IMR-90 (cell line): Measurements from ENCODE around the gene ZFPL1. TPM values are rescaled to one million over a fixed set of nuclear protein-coding genes. Genes with fewer than 3 reads are reported as not detected.
A peak's percentile ranks its signal among the peaks of the same experiment; 100 is the strongest.

Experiments used
- ATAC-seq: fragments of 200-7000 bp; cut with Tn5 transposase; 2 replicates; pipeline ENCODE4 v1.9.1; 2020; ENCODE audit warnings: low read depth, mild to moderate bottlenecking, moderate library complexity
- BruUV-seq: library from RNA; stranded (reverse); fragments of 400-500 nt; replicated peaks from 2 replicates; lab custom pipeline; 2021; lab: Mats Ljungman, UMichigan
- CTCF ChIA-PET: fragments of 300-600 bp; formaldehyde crosslinking; extraction: SDS; loops from one replicate; lab custom pipeline; 2021; ENCODE audit warnings: antibody characterized with exemption; lab: Yijun Ruan, JAX
- POLR2A ChIA-PET: fragments of 300-600 bp; sonication (Branson Sonifier 250); formaldehyde crosslinking; loops from one replicate; lab custom pipeline; 2022; ENCODE audit warnings: antibody characterized with exemption; ENCODE audit not compliant: unreplicated experiment; lab: Charles Lee
- DNase-seq: peaks from one replicate; pipeline ENCODE4 v3.0.0; 2013
- H2AFZ ChIP-seq: replicated peaks from 2 replicates; pipeline ENCODE3; 2013; ENCODE audit warnings: low read length, mild to moderate bottlenecking; ENCODE audit not compliant: poor library complexity
- H2AK5ac ChIP-seq: 2 replicates; pipeline ENCODE4 v1.6.1; 2013; ENCODE audit warnings: low read depth, low read length, inconsistent platforms
- H2AK9ac ChIP-seq: replicated peaks from 2 replicates; pipeline ENCODE3; 2013; ENCODE audit warnings: mild to moderate bottlenecking, low read depth, low read length, moderate library complexity; ENCODE audit not compliant: poor library complexity
- H2BK120ac ChIP-seq: 2 replicates; pipeline ENCODE4 v1.6.1; 2013; ENCODE audit warnings: low read depth, low read length, inconsistent platforms
- H2BK15ac ChIP-seq: 3 replicates; pipeline ENCODE4 v1.6.1; 2013; ENCODE audit warnings: low read depth, low read length, inconsistent platforms
- H2BK20ac ChIP-seq: 2 replicates; pipeline ENCODE4 v1.6.1; 2013; ENCODE audit warnings: low read depth, mild to moderate bottlenecking, inconsistent platforms, low read length, moderate library complexity
- H2BK5ac ChIP-seq: 2 replicates; pipeline ENCODE4 v1.6.1; 2013; ENCODE audit warnings: mild to moderate bottlenecking, low read depth, low read length, inconsistent platforms; ENCODE audit not compliant: poor library complexity, severe bottlenecking
- H3K14ac ChIP-seq: replicated peaks from 2 replicates; pipeline ENCODE4 v1.6.1; 2013; ENCODE audit warnings: low read depth, low read length, inconsistent platforms
- H3K18ac ChIP-seq: 2 replicates; pipeline ENCODE4 v1.6.1; 2013; ENCODE audit warnings: low read depth, low read length, control low read depth
- H3K23ac ChIP-seq: 2 replicates; pipeline ENCODE4 v1.6.1; 2013; ENCODE audit warnings: low read depth, low read length, inconsistent platforms
- H3K27ac ChIP-seq: 2 replicates; pipeline ENCODE4 v1.5.1; 2013; ENCODE audit warnings: mild to moderate bottlenecking, control low read depth, low read length; ENCODE audit not compliant: insufficient read depth
- H3K27me3 ChIP-seq: 2 replicates; pipeline ENCODE4 v1.6.1; 2013; ENCODE audit warnings: low read length; ENCODE audit not compliant: control insufficient read depth, insufficient read depth
- H3K36me3 ChIP-seq: 2 replicates; pipeline ENCODE4 v1.6.1; 2013; ENCODE audit warnings: low read length, mixed read lengths; ENCODE audit not compliant: control insufficient read depth, insufficient read depth
- H3K4ac ChIP-seq: 2 replicates; pipeline ENCODE4 v1.6.1; 2013; ENCODE audit warnings: low read depth, low read length, inconsistent platforms
- H3K4me1 ChIP-seq: 2 replicates; pipeline ENCODE4 v1.6.1; 2013; ENCODE audit warnings: low read length, mixed read lengths; ENCODE audit not compliant: control insufficient read depth, insufficient read depth
- H3K4me2 ChIP-seq: 2 replicates; pipeline ENCODE4 v1.6.1; 2013; ENCODE audit warnings: low read depth, mild to moderate bottlenecking, control low read depth, low read length, moderate library complexity
- H3K4me3 ChIP-seq: 2 replicates; pipeline ENCODE4 v1.5.1; 2013; ENCODE audit warnings: low read depth, mild to moderate bottlenecking, control low read depth, low read length, moderate library complexity; ENCODE audit not compliant: insufficient read depth
- H3K56ac ChIP-seq: 2 replicates; pipeline ENCODE4 v1.6.1; 2013; ENCODE audit warnings: low read length, inconsistent platforms; ENCODE audit not compliant: insufficient read depth; ENCODE audit errors: extremely low read depth
- H3K79me1 ChIP-seq, 2 experiments: 2 replicates each; pipeline ENCODE4 v1.6.1; 2013; ENCODE audit warnings: low read length in 2 of 2, inconsistent platforms in 1 of 2, low read depth in 1 of 2
- H3K9ac ChIP-seq: 2 replicates; pipeline ENCODE4 v1.6.1; 2013; ENCODE audit warnings: low read depth, low read length, control low read depth
- H3K9me1 ChIP-seq: 2 replicates; pipeline ENCODE4 v1.6.1; 2013; ENCODE audit warnings: low read length, inconsistent platforms; ENCODE audit not compliant: insufficient read depth
- H3K9me3 ChIP-seq: 2 replicates; pipeline ENCODE4 v1.6.1; 2013; ENCODE audit warnings: low read length; ENCODE audit not compliant: control insufficient read depth, insufficient read depth
- H4K20me1 ChIP-seq: 2 replicates; pipeline ENCODE4 v1.6.1; 2013; ENCODE audit warnings: low read length, inconsistent platforms; ENCODE audit not compliant: insufficient read depth
- H4K5ac ChIP-seq: 2 replicates; pipeline ENCODE4 v1.6.1; 2013; ENCODE audit warnings: mild to moderate bottlenecking, low read depth, low read length, control low read depth
- H4K8ac ChIP-seq, 2 experiments: 2 replicates each; pipeline ENCODE4 v1.6.1; 2013; ENCODE audit warnings: low read depth in 2 of 2, low read length in 2 of 2, control low read depth in 1 of 2, inconsistent platforms in 1 of 2
- H4K91ac ChIP-seq: 2 replicates; pipeline ENCODE4 v1.6.1; 2013; ENCODE audit warnings: low read depth, low read length, inconsistent platforms; ENCODE audit not compliant: insufficient read depth
- CTCF ChIP-seq: conservative IDR thresholded peaks from 2 replicates; pipeline ENCODE4 v1.5.1; 2012; ENCODE audit warnings: mild to moderate bottlenecking, low read depth, low read length, improper control_type of control experiment
- FOS ChIP-seq: fragments of 150-350 bp; IDR thresholded peaks from 2 replicates; pipeline ENCODE4 v1.6.1; 2016; ENCODE audit warnings: low read depth, low read length
- WGBS, 2 experiments: methylation state at CpG; one replicate each; pipeline versions ENCODE4 v1.1.5 to v1.1.7; 2013; ENCODE audit warnings: missing lambda C conversion rate in 2 of 2; ENCODE audit not compliant: insufficient read length in 1 of 2; ENCODE audit errors: extremely low coverage in 2 of 2; 5-methylcytosine and 5-hydroxymethylcytosine counted together
- dilution Hi-C: fragments of 300-500 bp; cut with HindIII; formaldehyde crosslinking; loops from one replicate; pipeline ENCODE4 v1.14.3; 2018; ENCODE audit warnings: low sequenced_read_pairs; ENCODE audit not compliant: unreplicated experiment
- in situ Hi-C: fragments of 300-500 bp; cut with MboI; formaldehyde crosslinking; loops from 3 replicates; pipeline ENCODE4 v1.14.3; 2019; ENCODE audit warnings: low sequenced_read_pairs, inconsistent platforms, mixed read lengths
- intact Hi-C: fragments of 100-400 bp; cut with micrococcal nuclease; formaldehyde crosslinking; loops from 2 replicates; pipeline ENCODE4 v1.10.0; 2022
- polyA plus RNA-seq, 3 experiments: library from polyadenylated mRNA; depleted of rRNA; stranded (reverse); fragments of >200 nt; gene quantifications; 2 replicates each; pipeline ENCODE4 v1.2.3, GENCODE V29; 2012; ENCODE audit warnings: low replicate concordance in 1 of 3
- total RNA-seq: library from RNA; depleted of rRNA; stranded (reverse); fragments of >200 nt; gene quantifications from 2 replicates; pipeline ENCODE4 v1.2.3, GENCODE V29; 2012

The ZFPL1 gene
- total and polyA plus RNA-seq, 2 of the 4 experiments (the other 2 are of a cell fraction): 24.0 to 67.5 TPM

GRCh38 chr11:65127473-65128181 lies 43.6 kb downstream of the ZFPL1 start:
- no peak overlapping the region for H2AK9ac ChIP-seq
- H3K9me3 ChIP-seq: no peaks in the 10 kb centered on the region
- H3K14ac ChIP-seq: no peak overlapping the region
- intact Hi-C loops: no loop called here
- dilution Hi-C loops: no loop called here
- H2BK120ac ChIP-seq: no peak overlapping the region
- ChIA-PET POLR2A (no interaction called here), CTCF (no interaction called here)
- no peak overlapping the region for H3K56ac ChIP-seq
- no peak overlapping the region for H3K9ac ChIP-seq
- H4K20me1 ChIP-seq: peaks cover 18% of the 10 kb centered on the region
- TSS peak; percentile 49 for BruUV-seq
- H3K4ac ChIP-seq: no peak overlapping the region
- no peak overlapping the region for H3K18ac ChIP-seq
- H3K4me1 ChIP-seq: no peaks in the 10 kb centered on the region
- no peak overlapping the region for H3K4me3 ChIP-seq
- H2AK5ac ChIP-seq: no peak overlapping the region
- 81% methylated on average over 4 of the region's 12 CpGs; no CpG with 5 or more reads in 1 of the 2 experiments for WGBS, 2 experiments
- ATAC-seq (no peak), DNase-seq (no peak)
- H2AFZ ChIP-seq: no peak overlapping the region
- H3K23ac ChIP-seq: no peak overlapping the region
- 0 out of 2 replicates have a peak, but pooled peaks cover 4% of the 10 kb centered on the region for H3K9me1 ChIP-seq
- H2BK5ac ChIP-seq: no peak overlapping the region
- no peaks in the 10 kb centered on the region for H3K27me3 ChIP-seq
- H3K36me3 ChIP-seq: peaks cover 76% of the 10 kb centered on the region
- no peak overlapping the region for H4K91ac ChIP-seq
- H3K4me2 ChIP-seq: no peak overlapping the region
- H2BK15ac ChIP-seq: no peak overlapping the region
- peaks cover 23 to 61% of the 10 kb centered on the region in 2 experiments for H3K79me1 ChIP-seq
- TF ChIP-seq CTCF (no peak), FOS (no peak)
- H2BK20ac ChIP-seq: no peak overlapping the region
- H4K8ac ChIP-seq: no peak overlapping the region
- in situ Hi-C loops: no loop called here
- no peak overlapping the region for H3K27ac ChIP-seq
- no peak overlapping the region for H4K5ac ChIP-seq
